Femur (tissue), 1 donor: Measurements from ENCODE around the gene NUDT16L1.

Experiments used
- DNase-seq: peaks from one replicate; pipeline ENCODE4 v3.0.0-alpha.2; 2017

The NUDT16L1 gene

DNA sequence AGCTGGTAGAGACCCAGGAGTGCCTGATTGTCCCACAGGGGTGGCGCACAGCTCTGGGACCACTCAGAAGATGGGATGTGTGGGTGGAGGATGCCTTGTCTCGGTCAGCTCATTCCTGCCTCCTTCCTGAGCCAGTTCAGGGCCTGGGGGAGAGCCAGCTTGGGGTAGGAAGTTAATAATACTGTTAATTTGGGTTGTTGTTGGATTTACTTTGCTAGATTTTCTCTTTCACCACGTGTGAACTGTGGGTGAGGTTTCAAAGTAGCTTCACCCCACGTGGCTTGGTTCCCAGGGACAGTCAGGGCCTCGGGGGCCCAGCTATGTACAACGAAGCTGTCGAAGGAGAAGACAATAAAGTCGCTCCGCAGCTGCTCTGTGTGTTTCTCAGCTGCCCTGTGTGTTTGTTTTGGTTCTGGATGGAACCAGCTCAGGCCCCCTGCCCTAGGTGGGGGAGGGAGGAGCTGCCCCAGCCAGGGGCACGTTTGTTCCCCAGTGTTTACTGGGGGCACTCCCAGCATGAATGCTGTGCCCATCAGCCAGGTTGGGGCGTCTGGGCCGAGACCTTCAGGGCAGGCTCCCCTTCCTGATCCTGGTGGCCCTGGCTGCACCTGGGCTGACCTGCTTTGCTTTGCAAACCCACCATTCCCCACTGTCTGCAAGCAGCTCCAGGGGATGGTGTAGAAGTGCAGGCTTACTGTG lies 2.3 kb downstream of the NUDT16L1 start:
- DNase-seq = no peak

DNA sequence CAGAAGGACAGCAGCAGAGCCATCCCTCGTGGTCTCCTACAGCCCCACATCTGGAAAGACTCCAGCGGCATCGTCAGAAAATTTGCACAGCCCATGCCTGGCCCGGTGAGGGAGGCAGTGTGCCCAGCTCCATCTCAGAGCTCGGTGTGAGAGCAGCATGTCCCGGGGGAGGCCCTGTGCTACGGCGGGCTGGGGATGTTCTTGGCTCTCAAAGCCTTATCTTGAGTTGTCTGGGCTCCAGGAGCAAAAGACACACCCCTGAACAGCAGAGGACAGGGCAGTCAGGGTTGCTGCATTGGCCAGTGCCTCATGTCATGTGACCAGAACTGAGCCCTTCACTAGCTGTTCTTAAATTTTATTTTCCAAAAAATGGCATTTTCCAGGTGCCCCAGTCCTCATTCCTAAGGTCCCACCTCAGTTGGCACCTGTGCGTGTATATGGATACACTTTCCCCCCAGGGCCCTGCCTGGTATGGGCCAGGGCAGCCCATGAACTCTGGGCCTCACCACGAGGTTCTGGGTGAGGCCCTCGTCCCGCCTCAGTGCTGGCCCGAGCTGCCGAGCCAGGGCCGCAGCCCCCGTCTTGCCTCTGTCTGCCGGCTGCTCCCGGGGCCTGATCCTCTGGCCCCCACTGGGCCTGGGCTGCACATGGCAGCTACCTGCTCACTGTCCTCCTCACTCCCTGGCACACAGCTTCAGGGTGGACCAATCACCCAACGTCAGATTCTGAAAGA lies 3.0 kb downstream of the NUDT16L1 start:
- DNase-seq = peak; percentile 46

DNA sequence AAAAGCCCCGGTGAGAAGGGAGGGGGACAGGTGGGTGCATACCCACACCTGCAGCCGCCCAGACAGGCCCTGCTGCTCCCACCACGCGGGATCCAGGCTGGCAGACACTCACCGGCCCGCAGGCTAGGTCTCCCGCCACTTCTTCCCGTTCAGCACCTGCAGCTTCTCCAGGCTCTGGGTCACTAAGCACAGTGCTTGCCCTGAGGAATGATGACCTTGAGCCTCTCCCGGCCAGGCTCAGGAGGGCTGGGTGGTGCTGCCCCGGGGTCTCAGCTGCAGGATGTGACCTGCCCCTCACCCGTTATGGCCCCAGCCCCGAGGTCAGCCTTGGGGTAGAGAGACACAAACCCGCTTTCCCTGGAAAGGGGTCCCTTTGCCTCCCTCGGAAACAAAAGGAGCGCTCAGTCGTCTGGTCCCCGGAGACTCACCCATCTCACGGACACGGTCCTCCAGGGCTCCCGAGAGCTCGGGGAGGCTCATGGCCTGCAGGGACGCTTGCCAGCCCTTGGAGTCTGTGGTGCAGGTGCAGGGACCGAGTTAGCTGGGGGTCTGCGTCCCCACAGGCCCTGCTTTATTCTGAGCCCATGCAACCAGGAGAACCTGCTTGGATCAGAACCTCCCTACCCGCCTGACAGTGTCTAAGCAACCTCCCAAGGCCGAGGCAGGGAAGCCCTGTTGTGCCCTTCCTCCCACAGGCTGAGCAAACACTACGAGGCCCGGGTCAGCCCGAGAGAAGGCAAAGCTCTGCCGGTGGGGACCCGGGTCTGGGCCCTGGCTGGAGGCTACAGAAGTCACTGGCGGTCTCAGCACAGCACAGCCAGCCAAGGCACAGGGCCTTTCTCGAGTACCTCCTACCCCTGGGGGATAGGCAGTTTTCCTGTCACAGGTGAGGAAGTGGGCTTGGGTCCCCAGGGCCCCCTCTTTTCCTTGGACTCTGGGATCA lies 3.8 kb downstream of the NUDT16L1 start:
- DNase-seq = peak; percentile 30

DNA sequence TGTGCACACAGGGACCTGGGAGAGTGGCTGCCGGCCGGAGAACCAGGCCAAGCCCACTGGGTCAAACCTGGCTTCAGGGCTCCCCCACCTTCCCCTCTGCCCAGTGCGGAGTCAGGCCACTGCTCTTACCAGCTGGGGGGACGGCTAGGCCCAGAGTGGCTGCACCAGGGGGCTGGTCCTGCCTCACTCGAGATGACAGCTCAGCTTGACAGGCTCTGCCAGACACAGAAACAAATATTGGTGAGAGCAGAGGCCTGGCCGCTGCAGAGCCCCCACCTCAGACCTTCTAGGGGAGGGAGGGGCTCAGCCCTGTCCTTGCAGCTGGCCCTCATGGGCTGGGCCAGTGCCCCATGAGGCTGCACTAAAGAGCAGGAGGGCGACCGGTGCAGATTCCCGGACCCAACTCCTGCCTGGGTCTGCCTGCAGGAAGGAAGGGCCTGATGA lies 4.5 kb downstream of the NUDT16L1 start:
- peak; percentile 19 for DNase-seq

DNA sequence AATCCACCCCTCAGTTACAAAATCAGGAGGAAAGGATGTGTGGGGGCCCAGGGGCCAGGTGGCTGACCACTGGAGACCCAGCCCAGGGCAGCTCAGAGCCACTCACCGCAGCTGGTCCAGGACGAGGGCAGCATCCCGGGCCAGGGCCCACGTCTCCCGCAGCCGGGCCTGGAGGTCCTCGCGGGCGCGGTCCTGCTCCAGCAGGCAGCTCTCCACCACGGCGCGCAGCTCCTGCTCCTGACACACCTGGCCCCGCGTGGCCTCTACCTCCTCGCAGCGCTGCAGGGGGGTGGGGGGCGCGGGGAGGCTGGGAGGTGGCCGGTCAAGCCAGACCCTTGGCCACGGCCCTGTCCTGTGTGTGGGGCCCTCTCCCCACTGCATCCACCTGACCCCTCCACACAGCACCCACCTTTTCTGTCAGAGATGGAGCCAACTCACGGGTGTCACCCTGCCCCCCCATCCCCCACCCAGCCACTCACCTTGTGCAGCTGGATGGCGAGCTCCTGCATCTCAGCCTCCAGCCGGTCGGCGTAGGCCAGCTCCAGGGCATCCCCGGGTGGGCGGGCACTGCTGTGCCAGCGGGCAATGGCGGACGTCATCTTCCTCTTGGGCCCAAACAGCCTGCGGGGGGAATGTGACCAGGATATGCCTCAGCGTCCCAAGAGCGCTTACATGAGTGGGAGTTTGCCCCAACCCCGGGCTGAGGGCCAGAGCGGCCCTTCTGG lies 5.1 kb downstream of the NUDT16L1 start:
- DNase-seq = peak; percentile 21

DNA sequence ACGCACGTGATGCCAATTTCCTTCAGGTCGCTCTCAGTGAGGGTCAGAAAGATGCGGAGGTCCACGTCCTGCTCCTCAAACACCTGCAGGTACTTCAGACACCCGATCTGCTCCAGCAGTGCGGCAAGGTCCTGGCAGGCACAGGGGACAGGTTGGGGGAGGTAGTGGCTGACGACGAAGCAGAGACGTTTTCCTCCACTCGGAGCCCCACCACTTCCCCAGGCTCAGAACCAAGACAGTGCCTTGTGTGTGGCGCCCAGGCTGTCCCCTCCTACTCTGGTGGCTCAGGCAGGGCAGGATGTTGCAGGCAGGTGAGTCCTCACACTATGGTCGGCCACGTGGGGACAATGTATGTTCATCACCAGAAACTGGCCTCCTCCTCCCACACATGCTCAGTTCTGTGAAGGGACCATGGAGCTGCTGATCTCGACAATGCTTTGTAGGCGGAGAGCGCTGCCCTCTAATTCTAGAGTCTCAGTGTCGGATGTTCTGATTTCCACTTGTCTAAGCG lies 5.7 kb downstream of the NUDT16L1 start:
- DNase-seq = no peak

DNA sequence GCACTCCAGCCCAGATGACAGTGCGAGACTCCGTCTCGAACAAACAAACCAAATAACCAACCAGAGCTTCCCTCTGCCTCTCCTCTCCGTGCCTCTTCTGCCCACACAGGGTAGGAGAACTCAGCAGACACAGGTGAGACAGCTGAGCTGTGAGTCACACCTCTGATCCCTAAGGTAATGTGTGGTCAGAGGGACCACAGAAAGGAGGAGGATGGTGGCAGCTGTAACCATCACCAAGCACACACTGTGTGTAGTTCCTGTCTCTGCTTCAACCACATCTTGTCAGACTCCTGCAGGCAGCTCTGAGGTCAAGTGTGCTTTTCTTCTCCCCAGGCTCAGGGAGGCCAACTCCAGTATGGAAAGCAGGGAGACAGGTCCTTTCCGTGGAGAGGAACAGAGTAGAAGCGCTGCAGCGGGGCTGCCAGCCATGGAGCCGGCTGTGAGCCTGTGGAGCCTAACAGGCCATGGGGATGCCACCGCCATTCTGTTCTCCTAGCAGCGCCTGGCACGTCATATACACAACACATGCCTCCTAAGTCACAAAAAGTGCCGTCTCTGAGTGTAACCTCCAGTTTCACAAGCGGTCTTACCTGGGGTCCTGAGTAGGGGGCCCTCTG lies 7.1 kb downstream of the NUDT16L1 start:
- no peak for DNase-seq

DNA sequence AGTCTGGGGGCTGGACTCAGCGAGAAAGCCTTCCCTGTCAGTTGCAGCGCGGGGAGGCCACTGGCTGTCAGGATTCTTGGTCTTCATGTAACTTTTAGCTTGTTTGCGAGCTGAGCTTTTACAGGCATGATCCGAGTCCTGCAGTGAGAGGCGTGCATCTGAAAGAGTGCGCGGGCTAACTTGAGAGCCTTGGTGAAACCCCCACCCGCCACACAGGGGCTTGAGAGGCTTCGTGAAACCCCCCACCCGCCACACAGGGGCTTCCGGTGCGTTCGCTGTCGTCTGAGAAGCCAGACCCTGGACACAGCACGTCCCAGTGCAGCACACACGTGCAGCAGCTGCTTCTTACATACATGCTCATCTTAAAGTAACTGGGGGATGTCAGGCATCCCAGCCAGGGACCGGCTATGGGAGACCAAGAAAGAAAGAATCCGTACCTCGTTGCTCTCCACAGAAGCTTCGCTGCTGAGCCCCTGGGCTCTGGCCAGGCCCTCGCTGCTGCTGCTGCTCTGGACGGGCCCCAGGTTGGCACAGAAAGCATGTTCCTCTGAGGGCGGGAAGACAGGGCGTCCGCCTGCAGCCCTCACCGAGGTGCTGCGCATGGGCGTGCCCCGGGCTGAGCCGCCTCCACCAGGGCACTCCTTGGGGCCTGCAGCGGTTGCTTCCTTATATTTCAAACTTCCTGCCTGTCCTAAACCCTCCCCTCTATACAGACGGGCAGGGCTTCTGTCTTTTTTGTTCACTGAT lies 7.8 kb downstream of the NUDT16L1 start:
- DNase-seq = no peak

DNA sequence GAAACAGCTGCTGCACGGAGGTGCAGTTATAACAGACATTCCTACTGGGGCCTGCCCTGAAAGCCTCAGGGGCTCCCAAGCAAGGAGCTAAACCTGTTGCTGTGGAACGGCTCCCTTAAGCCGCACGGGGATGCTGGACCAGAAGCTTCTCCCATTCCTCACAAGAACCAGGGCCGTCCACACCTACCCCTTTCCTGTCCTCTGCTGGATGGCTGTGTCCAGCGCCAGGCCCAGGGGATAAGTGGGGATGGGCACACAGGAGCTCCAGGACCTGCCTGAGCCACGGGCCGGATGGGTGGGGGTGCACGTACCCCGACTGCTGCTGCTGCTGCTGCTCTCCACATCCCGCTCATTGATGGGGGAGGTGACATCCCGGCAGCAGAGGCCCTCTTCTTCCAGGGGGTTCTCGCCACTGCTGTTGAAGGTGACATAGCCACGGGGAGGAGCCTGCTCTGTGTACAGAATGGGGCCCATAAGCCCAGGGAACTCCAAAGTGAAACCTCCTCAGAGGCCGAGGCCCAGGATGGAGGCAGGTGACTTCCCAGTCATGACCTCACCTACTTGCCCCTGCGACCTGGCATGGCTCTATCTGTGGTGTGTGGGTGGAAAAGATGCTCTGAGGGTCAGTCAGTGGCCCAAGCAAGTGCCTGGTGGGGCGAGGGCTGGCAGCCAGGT lies 8.6 kb downstream of the NUDT16L1 start:
- DNase-seq = peak; percentile 19

DNA sequence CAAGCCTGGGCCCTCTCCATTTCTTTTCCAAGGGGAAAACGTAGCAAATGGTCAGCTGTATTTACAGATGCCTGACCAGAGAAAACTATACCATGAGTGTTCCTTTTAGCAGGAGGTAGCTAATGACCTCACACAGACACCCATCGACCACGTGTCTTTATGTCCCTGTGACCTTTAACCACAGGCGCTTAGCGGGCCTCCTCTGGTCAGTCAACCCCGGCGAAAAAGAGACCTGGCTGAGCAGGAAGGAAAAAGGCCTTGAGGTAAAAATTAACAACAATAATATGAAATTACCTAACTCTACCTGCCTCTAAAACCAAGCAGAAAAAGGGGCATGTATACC lies 9.1 kb downstream of the NUDT16L1 start:
- DNase-seq = no peak

DNA sequence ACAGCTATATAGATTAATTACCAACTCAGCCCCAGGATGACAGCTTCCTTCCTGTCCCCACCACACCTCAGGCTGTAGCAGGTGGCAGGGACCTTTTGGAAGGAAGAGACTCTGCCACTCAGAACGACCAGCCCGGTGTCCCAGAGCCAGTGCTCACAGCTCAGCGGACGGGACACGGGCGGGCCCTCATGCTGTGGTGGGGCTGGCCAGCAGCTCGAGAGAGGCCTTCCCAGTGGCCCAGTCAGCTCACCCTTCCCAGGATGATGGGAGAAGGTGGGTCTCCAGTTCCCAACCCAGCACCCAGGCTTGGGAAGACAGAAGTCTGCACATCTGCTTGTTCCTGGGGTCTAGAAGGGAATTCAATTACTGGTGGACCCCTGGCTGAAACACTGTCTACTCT lies 10.5 kb downstream of the NUDT16L1 start:
- no peak for DNase-seq

DNA sequence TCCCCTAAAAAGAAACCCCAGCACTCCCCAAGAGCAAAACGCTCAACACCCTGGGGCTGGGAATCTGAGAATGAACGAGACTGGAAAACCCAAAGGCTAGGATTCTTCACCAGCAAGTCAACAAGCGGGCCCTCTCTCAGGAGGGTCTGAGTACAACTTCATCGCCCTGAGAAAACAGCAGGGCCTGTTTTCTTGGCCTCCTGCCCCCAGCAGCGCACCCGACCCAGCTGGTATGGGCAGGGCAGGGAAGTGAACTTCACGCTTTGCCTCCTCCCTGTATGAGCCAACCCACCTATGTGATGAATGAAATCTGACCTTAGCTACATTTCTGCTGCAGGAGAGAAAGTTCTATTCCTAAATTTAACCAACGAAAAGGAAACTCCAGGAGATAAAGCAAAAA lies 11.1 kb downstream of the NUDT16L1 start:
- DNase-seq = no peak

DNA sequence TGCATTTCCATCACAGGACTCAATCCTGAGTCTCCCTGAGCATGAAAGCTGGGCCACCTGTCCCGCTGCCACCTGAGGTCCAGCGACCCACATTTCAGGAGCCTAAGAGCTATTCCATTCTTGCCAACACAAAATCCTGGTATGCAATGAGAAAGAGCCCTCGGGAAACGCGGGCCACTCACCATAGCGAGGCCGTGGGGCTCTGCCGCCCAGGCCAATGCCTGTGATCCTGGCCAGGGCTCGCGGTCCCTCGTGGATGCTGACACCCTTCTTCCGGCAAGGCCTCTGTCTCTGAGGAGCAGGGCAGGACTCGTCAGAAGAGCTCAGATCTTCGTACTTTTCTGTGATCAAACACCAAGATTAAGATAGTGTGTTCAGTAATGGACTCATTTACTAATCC lies 11.6 kb downstream of the NUDT16L1 start:
- DNase-seq = no peak

DNA sequence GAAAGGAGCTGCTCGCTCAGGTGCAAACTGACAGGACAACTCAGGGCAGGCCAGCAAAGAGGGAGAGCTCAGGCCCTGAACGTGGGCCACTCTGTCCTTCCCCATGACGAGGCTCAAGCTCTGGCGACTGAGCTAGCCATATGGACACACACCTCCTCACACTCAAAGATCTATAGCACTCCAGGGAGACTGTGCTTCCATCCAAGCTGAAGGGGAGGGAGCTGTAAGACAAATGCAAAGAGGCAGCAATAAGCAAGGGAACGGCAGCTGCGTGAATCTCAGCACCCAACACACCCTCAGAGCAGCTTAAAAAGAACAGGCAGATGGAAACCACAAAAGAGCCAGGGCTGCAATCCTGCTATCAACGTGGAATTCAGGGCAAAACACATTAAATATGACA lies 13.5 kb downstream of the NUDT16L1 start:
- no peak for DNase-seq

DNA sequence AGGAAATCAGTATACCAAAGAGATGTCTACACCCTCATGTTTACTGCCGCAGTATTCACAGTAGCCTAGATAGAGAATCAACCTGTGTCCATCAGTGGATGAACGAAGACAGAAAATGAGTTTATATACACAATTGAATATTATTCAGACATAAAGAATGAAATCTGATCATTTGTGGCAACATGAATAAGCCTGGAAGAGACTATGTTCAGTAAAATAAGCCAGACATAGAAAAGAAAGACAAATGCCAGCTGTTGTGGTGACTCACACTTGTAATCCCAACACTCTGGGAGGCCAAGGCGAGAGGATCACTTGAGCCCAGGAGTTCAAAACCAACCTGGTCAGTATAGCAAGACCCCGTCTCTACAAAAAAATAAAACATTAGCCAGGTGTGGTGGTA lies 16.1 kb downstream of the NUDT16L1 start:
- no peak for DNase-seq

DNA sequence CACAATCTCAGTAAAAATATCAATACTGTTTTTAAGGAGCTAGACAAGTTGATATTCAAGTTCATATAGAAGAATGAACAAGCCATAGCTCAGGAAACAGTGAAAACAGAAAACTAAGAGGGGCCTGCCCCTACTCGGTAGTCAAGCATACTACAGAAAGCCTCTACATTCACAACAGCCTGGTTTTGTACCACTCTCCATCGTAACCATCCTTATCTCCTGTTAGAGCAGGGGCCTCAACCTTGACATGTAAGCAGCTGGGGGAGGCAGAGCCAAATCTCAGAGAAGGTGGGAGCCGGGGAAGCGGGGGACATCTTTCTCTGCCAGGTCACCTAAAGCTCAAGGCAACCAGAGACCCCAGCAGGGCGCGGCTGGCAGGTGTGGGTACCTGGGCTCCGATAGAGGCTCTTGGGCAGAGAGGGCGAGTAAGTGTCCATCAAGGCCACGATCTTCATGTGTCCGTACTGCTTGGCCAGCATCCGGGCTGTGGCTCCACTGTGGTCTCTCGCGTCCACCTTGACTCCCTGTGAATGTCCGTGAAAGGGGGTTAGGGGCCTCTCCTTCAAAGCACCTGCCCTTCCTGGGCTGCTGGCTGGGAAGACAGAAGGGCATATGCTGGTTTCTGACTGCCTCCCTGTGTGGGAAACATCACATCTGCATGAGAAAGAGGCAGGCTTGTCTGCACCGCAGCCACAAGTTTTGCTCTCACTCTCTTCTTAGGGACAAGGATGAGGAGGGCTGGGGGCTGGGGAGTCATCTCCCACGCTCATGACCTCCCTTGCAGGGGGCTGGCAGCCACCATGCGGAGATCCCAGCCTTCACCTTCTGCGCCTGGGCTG lies 20.5 kb downstream of the NUDT16L1 start:
- no peak for DNase-seq

DNA sequence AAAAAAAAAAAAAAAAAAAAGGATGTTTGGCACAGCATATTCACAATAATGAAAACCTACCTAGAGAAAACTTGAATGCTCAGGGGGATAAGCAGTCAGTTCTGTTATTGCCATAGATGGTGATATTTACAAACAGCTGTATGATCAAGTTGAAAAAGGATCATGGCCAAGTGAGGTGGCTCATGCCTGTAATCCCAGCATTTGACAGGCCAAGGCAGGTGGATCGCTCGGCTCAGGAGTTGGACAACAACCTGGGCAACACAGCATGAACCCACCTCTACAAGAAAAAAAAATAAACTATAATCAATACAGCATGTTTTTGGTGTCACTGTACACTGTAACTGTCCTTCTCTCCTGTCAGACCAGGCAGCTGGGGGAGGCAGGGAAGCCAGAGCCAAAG lies 21.6 kb downstream of the NUDT16L1 start:
- no peak for DNase-seq

DNA sequence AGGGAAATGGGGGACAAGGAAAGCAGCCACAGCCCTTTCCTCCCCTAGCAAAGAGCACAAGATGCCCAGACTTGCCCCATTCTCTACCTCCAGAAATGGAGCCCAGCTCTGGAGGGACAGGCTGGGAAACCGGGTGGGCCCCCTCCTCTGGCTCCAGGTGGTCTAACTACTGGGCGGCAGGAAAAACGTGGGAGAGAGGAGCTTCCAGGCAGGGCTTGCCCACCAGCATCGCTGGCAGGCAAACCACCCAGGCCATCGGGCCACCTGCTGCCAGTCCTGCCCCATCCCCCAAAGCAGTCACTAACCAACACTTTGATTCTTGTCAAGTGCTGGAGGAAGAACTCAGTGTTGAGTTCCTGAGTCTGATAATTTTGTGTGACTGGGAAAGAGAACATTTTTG lies 25.1 kb downstream of the NUDT16L1 start:
- no peak for DNase-seq

DNA sequence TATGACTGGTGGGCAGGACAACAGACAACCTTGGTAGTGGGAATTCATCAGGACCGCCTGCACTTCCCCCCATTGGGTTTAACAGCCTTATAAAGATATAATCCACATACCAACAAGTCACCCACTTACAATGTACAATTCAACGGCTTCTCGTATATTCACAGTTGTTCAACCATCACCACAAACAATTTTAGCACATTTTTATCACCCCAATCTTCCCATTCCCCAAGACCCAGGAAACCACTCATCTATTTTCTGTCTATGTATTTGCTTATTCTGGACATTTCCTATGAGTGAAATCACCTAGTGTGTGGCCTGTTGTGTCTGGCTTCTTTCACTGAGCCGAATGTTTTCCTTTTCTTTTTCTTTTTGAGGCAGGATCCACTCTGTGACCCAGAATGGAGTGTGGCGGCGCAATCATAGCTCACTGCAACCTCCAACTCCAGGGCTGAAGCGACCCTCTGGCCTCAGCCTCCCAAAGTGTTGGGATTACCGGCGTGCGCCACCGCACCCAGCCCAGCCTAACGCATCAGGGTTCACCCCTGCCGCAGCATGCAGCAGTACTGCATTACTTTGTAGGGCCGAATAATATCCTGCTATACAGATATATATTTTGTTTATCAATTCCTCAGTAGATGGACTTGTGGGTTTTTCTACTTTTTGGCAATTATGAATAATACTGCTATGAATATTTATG lies 29.9 kb downstream of the NUDT16L1 start:
- DNase-seq = no peak
